Muscle of leg (tissue), 11 donors: Measurements from ENCODE around the gene PDZRN3. TPM values are rescaled to one million over a fixed set of nuclear protein-coding genes. Genes with fewer than 3 reads are reported as not detected.

Experiments
- DNase-seq: peaks from one replicate; pipeline ENCODE4 v3.0.0; 2013
- H3K27ac ChIP-seq: one replicate; pipeline ENCODE4 v1.5.1; 2013; ENCODE audit warnings: mild to moderate bottlenecking, low read length, control low read depth
- H3K27me3 ChIP-seq: one replicate; pipeline ENCODE4 v1.6.1; 2013; ENCODE audit warnings: low read length; ENCODE audit not compliant: control insufficient read depth, insufficient read depth
- H3K36me3 ChIP-seq: one replicate; pipeline ENCODE4 v1.6.1; 2013; ENCODE audit warnings: low read length; ENCODE audit not compliant: control insufficient read depth, insufficient read depth
- H3K4me1 ChIP-seq: one replicate; pipeline ENCODE4 v1.6.1; 2013; ENCODE audit warnings: low read length; ENCODE audit not compliant: control insufficient read depth, insufficient read depth
- H3K4me3 ChIP-seq: one replicate; pipeline ENCODE4 v1.5.1; 2013; ENCODE audit warnings: low read length, control low read depth
- H3K9me3 ChIP-seq: replicated peaks from 2 replicates; pipeline ENCODE4 v1.6.1; 2013; ENCODE audit warnings: low read depth, low read length; ENCODE audit not compliant: control insufficient read depth
- WGBS: methylation state at CpG from one replicate; pipeline ENCODE4 v1.1.5; 2013; ENCODE audit warnings: missing lambda C conversion rate; ENCODE audit not compliant: insufficient coverage; 5-methylcytosine and 5-hydroxymethylcytosine counted together
- polyA plus RNA-seq, 8 donors: library from polyadenylated mRNA; unstranded; fragments of 120-200 nt; gene quantifications; one replicate each; pipeline versions ENCODE4 v1.2.1 to v1.2.3, GENCODE V29; 2013; ENCODE audit warnings: inconsistent platforms in 1 of 8, low replicate concordance in 1 of 8; ENCODE audit not compliant: insufficient read length in 8 of 8, insufficient read depth in 1 of 8
- total RNA-seq: library from RNA; stranded (reverse); fragments of 120-200 nt; gene quantifications from one replicate; pipeline ENCODE4 v1.2.4, GENCODE V29; 2013

Gene PDZRN3
- total and polyA plus RNA-seq, 9 donors: 57.1 to 96.4 (median 79.7) TPM

GRCh38 chr3:73419942-73420341 is 204.8 kb downstream of the PDZRN3 start:
- peak; percentile 59 for DNase-seq
- Histone ChIP-seq H3K36me3 (no peaks in the 10 kb centered on the region), H3K27ac (peak overlapping the region; percentile 71), H3K27me3 (no peaks in the 10 kb centered on the region), H3K9me3 (no peaks in the 10 kb centered on the region), H3K4me3 (no peak overlapping the region), H3K4me1 (peaks cover 9% of the 10 kb centered on the region)
- 50% methylated on average over 1 of the region's 3 CpGs for WGBS

GRCh38 chr3:73419179-73419803 is 205.4 kb downstream of the PDZRN3 start:
- Histone ChIP-seq H3K4me3 (no peak overlapping the region), H3K27ac (peak overlapping the region; percentile 71), H3K27me3 (no peaks in the 10 kb centered on the region), H3K4me1 (peaks cover 9% of the 10 kb centered on the region), H3K9me3 (no peaks in the 10 kb centered on the region), H3K36me3 (no peaks in the 10 kb centered on the region)
- 18% methylated on average over 7 of the region's 14 CpGs for WGBS
- DNase-seq: peak; percentile 89

DNA sequence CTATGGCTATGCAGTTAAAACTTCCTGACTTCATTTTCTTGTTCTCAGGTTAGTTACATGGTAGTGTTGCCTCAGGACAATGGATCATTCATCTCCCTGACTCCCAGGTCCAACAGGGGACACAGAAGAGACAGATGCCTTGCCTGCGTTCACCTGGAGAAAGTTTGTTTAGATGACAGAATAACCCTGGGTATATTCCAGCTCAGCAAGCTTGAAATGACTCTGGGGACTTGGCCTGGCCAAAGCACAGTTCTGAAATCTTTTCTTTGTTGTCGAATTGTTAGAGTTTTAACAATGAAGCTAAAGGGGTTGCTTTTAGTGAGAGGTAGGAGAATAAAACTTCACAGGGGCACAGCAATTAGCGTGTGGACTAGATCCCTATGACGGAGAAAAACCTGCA is 206.1 kb downstream of the PDZRN3 start:
- 29% methylated on average over 3 of the region's 4 CpGs for WGBS

GRCh38 chr3:73415118-73415517 is 209.6 kb downstream of the PDZRN3 start:
- H3K4me3 ChIP-seq: no peak overlapping the region
- no peaks in the 10 kb centered on the region for H3K9me3 ChIP-seq
- H3K27me3 ChIP-seq: no peaks in the 10 kb centered on the region
- no peaks in the 10 kb centered on the region for H3K36me3 ChIP-seq
- peaks cover 8% of the 10 kb centered on the region for H3K4me1 ChIP-seq
- no peak overlapping the region for H3K27ac ChIP-seq
- WGBS: 100% methylated on average over 1 of the region's 2 CpGs
- DNase-seq: no peak

More for the DNA sequence above, 206.1 kb downstream of the PDZRN3 start:
- Histone ChIP-seq H3K4me3 (no peak overlapping the region), H3K27me3 (no peaks in the 10 kb centered on the region), H3K4me1 (peaks cover 9% of the 10 kb centered on the region), H3K27ac (peak overlapping the region; percentile 71), H3K9me3 (no peaks in the 10 kb centered on the region), H3K36me3 (no peaks in the 10 kb centered on the region)
- DNase-seq: peak; percentile 50

- WGBS: 97% methylated on average over 7 of the region's 9 CpGs
- H3K4me1 ChIP-seq: peaks cover 2% of the 10 kb centered on the region
- no peaks in the 10 kb centered on the region for H3K9me3 ChIP-seq
- no peaks in the 10 kb centered on the region for H3K36me3 ChIP-seq
- H3K27ac ChIP-seq: no peak overlapping the region
- H3K27me3 ChIP-seq: no peaks in the 10 kb centered on the region
- DNase-seq: no peak
- H3K4me3 ChIP-seq: no peak overlapping the region
Measured at GRCh38 chr3:73413619-73414018, 211.1 kb downstream of the PDZRN3 start.

- DNase-seq: no peak
- WGBS: 100% methylated on average over 1 of the region's 5 CpGs
- H3K27me3 ChIP-seq: no peaks in the 10 kb centered on the region
- no peaks in the 10 kb centered on the region for H3K9me3 ChIP-seq
- no peaks in the 10 kb centered on the region for H3K4me1 ChIP-seq
- H3K27ac ChIP-seq: no peak overlapping the region
- no peak overlapping the region for H3K4me3 ChIP-seq
- H3K36me3 ChIP-seq: no peaks in the 10 kb centered on the region
Measured at GRCh38 chr3:73411993-73412392, 212.7 kb downstream of the PDZRN3 start.

DNA sequence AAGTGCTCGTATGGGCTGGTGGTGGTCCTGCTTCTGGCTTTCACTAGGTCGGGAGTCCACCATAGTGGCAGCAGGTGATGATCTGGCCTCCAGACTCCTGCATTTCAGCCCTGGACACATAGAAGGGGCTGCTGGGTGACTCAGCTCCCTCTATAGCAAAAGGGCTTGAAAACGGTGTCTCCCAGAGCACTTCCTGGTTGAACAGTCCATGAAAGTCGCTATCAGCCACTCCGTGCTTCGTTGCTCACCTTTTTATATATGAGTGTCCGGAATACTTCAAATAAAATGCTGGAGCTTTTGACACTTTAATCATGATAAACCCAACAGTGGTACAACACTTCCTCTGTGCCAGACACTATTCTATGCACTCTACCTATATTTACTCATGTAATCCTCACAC is 213.2 kb downstream of the PDZRN3 start:
- Histone ChIP-seq H3K36me3 (no peaks in the 10 kb centered on the region), H3K27ac (no peak overlapping the region), H3K4me1 (no peaks in the 10 kb centered on the region), H3K9me3 (no peaks in the 10 kb centered on the region), H3K4me3 (no peak overlapping the region), H3K27me3 (no peaks in the 10 kb centered on the region)
- no peak for DNase-seq
- 77% methylated on average over 5 of the region's 7 CpGs for WGBS

GRCh38 chr3:73409138-73409763 is 215.5 kb downstream of the PDZRN3 start:
- no peaks in the 10 kb centered on the region for H3K27me3 ChIP-seq
- no peak overlapping the region for H3K4me3 ChIP-seq
- H3K27ac ChIP-seq: no peak overlapping the region
- H3K36me3 ChIP-seq: no peaks in the 10 kb centered on the region
- peaks cover 3% of the 10 kb centered on the region for H3K4me1 ChIP-seq
- 71% methylated on average over 4 of the region's 10 CpGs for WGBS
- H3K9me3 ChIP-seq: no peaks in the 10 kb centered on the region
- DNase-seq: no peak

GRCh38 chr3:73408634-73409033 is 216.1 kb downstream of the PDZRN3 start:
- peaks cover 4% of the 10 kb centered on the region for H3K36me3 ChIP-seq
- no peaks in the 10 kb centered on the region for H3K27me3 ChIP-seq
- no peak overlapping the region for H3K4me3 ChIP-seq

DNA sequence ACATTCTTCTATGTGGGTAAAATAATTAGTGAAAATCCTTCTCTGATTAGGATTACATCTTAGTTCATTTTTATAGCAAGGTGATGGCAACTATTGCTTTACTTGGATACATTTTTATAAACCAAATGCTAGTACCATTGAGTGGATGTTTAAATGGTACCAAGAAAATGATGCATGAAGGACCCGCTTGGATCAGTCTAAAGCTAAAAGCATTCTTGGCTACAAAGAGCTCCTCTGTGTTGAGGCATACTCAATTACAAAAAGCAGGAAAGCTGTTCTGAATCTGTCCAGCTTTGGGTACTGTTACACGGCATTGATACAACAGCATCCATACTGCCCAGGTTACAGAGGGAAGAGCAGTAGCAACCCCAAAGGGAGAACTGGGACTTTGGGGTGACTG is 217.2 kb downstream of the PDZRN3 start:
- H3K9me3 ChIP-seq: no peaks in the 10 kb centered on the region
- no peak for DNase-seq
- peaks cover 3% of the 10 kb centered on the region for H3K4me1 ChIP-seq
- no peak overlapping the region for H3K27ac ChIP-seq
- H3K36me3 ChIP-seq: peaks cover 9% of the 10 kb centered on the region
- WGBS: no CpG with 5 or more reads among the region's 2 CpGs
- H3K4me3 ChIP-seq: no peak overlapping the region
- H3K27me3 ChIP-seq: no peaks in the 10 kb centered on the region

More at GRCh38 chr3:73408634-73409033, 216.1 kb downstream of the PDZRN3 start:
- Histone ChIP-seq H3K9me3 (no peaks in the 10 kb centered on the region), H3K4me1 (peaks cover 3% of the 10 kb centered on the region), H3K27ac (no peak overlapping the region)
- no peak for DNase-seq
- 83% methylated on average over 1 of the region's 10 CpGs for WGBS
